ENCODE results near the gene ASAP3.

DNA sequence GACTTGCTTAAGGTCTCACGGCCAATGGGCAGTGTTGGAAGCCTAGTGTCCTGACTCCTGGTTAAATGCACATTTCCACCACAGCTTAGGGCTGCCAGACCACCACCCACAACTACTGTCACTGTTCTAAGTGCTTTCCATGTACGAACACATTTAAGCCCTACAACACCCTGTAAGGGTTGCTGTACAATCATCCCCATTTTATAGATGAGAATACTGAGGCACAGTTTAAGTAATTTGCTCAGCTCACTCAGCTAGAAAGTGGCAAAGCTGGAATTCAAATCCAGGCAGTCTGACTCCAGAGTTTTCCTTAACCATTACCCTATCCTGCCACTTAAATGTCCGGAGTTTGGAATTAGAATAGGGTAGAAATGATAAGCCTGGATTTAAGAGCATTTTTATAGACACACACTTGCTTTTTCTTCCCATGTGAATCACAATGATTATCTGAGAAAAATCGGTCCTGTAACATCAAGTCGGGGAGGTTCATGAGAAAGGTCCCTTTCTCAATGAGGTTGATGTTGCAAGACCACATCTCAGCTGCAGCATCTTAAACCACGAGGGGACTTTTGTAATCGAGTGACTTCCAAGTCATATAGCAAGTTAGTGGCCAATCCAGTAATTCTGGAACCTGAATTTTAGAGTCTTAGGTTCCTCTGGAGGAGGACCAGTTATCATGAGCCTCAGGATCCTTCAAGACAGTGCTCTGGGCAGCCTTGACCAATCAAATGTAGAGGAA is 38.4 kb upstream of the ASAP3 start:
- TF ChIP-seq POLR2AphosphoS5 (IDR thresholded peaks at IDR 0.05; ENCODE audit: insufficient read depth, low read depth, low read length) = no peak
- TF ChIP-seq POLR2A (IDR thresholded peaks at IDR 0.05; ENCODE audit: low read depth, low read length) = no peak
- TF ChIP-seq EZH2 (IDR thresholded peaks at IDR 0.05; ENCODE audit: borderline replicate concordance, low read depth, low read length, severe bottlenecking) = no peak

All from endothelial cell of umbilical vein (primary cell).